Testis (tissue), 2 donors: ENCODE results near the gene LUZP1.

Experiments
- CTCF ChIP-seq, 3 experiments: fragments of 450-650 bp in 2 of 3; fragments of 200-600 bp in 1 of 3; sonication (generic) in 1 of 3; IDR thresholded peaks; one replicate each; pipeline ENCODE4 v1.5.1; 2016 to 2019; ENCODE audit warnings: antibody characterized with exemption in 3 of 3, mild to moderate bottlenecking in 2 of 3, moderate library complexity in 1 of 3
- POLR2A ChIP-seq: fragments of 450-650 bp; IDR thresholded peaks from one replicate; pipeline ENCODE4 v1.6.1; 2017; ENCODE audit warnings: antibody characterized with exemption, mild to moderate bottlenecking, moderate library complexity

GRCh38 chr1:23159963-23160877, 8.4 kb downstream of the LUZP1 start:
- no peak for TF ChIP-seq POLR2A
- no peak for TF ChIP-seq CTCF (IDR thresholded peaks at IDR 0.05)
